SK-N-SH treated with all-trans-retinoic acid at 6 μM for 48 hours (cell line): Measurements from ENCODE around the gene TMEM219.

Experiments used
- ISL1 ChIP-seq: fragments of 250-450 bp; sonication (Bioruptor Pico); IDR thresholded peaks from 2 replicates; pipeline ENCODE4 v2.1.2; 2022; ENCODE audit warnings: mild to moderate bottlenecking, moderate library complexity
- ZNF565 ChIP-seq: fragments of 450-650 bp; formaldehyde crosslinking; conservative IDR thresholded peaks from 2 replicates; pipeline ENCODE4 v1.5.0; 2020; ENCODE audit warnings: low read depth, mild to moderate bottlenecking, moderate library complexity

- TF ChIP-seq ZNF565: no peak
- no peak for TF ChIP-seq ISL1 (CRISPR knock-in tag)
Observed at GRCh38 chr16:30016555-30017276, 54.8 kb downstream of the TMEM219 start.
